Measurements from ENCODE around the gene MON1B. TPM values are rescaled to one million over a fixed set of nuclear protein-coding genes. Genes with fewer than 3 reads are reported as not detected.
A peak's percentile ranks its signal among the peaks of the same experiment; 100 is the strongest.

The MON1B gene
- polyA plus RNA-seq (2013) = 37.5 and 38.8 TPM in 2 replicates

DNA sequence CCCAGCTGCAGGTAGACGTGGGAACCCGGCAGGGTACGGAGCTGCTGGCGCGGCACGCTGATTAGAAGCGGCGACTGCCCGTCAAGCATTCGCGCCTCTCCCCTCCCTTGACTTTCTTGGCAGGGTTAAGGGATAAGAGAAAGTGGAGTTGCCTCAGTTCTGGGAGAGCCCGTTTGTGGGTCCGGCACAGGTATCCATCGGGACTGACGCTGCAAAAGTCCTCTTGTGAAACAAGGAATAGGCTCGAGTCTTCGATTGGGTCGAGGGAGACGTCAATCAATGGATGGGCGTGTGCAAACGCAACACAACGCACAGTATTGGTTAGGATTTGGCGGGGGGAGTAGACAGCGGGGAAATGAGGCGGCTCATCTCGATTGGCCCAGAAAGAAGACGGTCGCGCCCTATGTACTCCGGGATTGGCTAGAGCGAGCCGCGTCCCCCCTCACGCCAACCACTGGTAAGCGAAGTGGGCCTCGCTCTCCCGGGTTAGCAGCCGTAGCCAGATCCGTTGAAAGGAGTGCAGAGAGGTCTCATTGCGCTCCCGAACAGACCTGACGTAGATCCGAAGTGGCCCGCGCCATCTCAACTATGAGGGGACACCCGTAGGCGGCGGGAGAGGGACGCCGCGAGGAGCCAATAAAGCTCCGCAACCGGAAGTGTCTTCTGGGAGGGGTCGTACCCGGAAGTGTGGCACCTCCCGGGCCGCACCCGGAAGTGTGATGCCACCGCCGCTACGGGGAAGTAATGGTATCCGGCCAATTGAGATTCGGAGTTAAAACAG, at the start of gene MON1B:
Gene MON1B, plus strand, starts transcription at position 713 of the 781 bp plus-strand sequence. CDS start 296 bp downstream, outside the sequence.
- peak within 1 kb of the TSS; percentile 45 for H2AK5ac ChIP-seq (ENCODE audit: low read length)
- H3K18ac ChIP-seq (ENCODE audit: low read length) = peak within 1 kb of the TSS; percentile 64
- H2BK120ac ChIP-seq (ENCODE audit: insufficient read depth, low read length, poor library complexity) = peak within 1 kb of the TSS; percentile 78
- peak within 1 kb of the TSS; percentile 84 for H3K9ac ChIP-seq (ENCODE audit: low read length)
- H3K4me3 ChIP-seq (ENCODE audit: low read depth, low read length) = peak within 1 kb of the TSS; percentile 89
- no peak within 1 kb of the TSS for H2BK12ac ChIP-seq (ENCODE audit: low read length)
- peak within 1 kb of the TSS; percentile 80 for H2AFZ ChIP-seq (ENCODE audit: insufficient read depth, low read length, poor library complexity)
- H3K4ac ChIP-seq (ENCODE audit: low read depth, low read length) = peak within 1 kb of the TSS; percentile 57
- H4K91ac ChIP-seq (ENCODE audit: low read depth, low read length) = peak within 1 kb of the TSS; percentile 82
- H3K27me3 ChIP-seq (ENCODE audit: insufficient read depth, low read length) = no peaks in the 10 kb centered on the region
- H4K12ac ChIP-seq (ENCODE audit: low read depth, low read length) = peak within 1 kb of the TSS; percentile 85
- H3K9me3 ChIP-seq (ENCODE audit: insufficient read depth, low read depth, low read length) = peaks cover 1% of the 10 kb centered on the region
- peak; percentile 98 to 99 for DNase-seq
- H3K23ac ChIP-seq (ENCODE audit: low read length) = no peak within 1 kb of the TSS
- peaks cover 11% of the 10 kb centered on the region for H3K79me1 ChIP-seq (ENCODE audit: low read length)
- H3K36me3 ChIP-seq (ENCODE audit: control insufficient read depth in 1 of 2, insufficient read depth in 2 of 2, low read length in 2 of 2) = peaks cover 26% of the 10 kb centered on the region in 2 experiments
- H3K4me1 ChIP-seq (ENCODE audit: control insufficient read depth in 1 of 2, insufficient read depth in 2 of 2, low read length in 2 of 2) = peaks cover 0 to 3% of the 10 kb centered on the region in 2 experiments
- peak within 1 kb of the TSS; percentile 83 for H3K4me2 ChIP-seq (ENCODE audit: low read length)
- no CpG with 5 or more reads among the region's 63 CpGs for WGBS (ENCODE audit: extremely low coverage, insufficient coverage, insufficient read length)
- peak within 1 kb of the TSS; percentile 85 for H3K14ac ChIP-seq (ENCODE audit: low read length)
- peak within 1 kb of the TSS; percentile 97 for H3K27ac ChIP-seq (ENCODE audit: low read depth, low read length)
- H4K8ac ChIP-seq (ENCODE audit: low read depth, low read length) = peak within 1 kb of the TSS; percentile 90
- peaks cover 7% of the 10 kb centered on the region for H3K79me2 ChIP-seq (ENCODE audit: control insufficient read depth, insufficient read depth, low read length, poor library complexity)
- peak within 1 kb of the TSS; percentile 70 for H2BK5ac ChIP-seq (ENCODE audit: low read depth, low read length, poor library complexity)

DNA sequence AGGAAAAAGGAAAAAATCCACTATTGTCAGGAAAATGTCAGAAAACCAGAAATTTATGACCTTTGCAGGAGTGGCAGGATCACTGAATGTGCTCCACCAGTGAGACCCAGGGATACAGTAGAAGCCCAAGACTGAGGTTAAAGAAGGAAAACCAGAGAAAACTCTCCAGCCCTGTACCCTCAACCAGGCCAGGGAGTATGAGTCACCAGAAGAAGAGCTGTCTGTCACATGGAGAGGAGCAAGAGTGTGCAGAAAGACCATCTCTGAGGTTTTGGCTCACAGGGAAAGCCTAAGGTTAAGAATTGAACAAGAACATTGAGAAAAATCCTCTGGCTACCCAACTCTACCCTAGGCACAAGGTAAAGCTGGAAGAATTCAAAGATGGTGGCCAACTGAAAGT, 47.6 kb upstream of the MON1B start:
- no peak overlapping the region for H3K9ac ChIP-seq (ENCODE audit: low read length)
- no peak overlapping the region for H3K27ac ChIP-seq (ENCODE audit: low read depth, low read length)
- no peaks in the 10 kb centered on the region for H3K36me3 ChIP-seq (ENCODE audit: control insufficient read depth in 1 of 2, insufficient read depth in 2 of 2, low read length in 2 of 2)
- H3K23ac ChIP-seq (ENCODE audit: low read length) = no peak overlapping the region
- H3K9me3 ChIP-seq (ENCODE audit: insufficient read depth, low read depth, low read length) = no peaks in the 10 kb centered on the region
- H2AK5ac ChIP-seq (ENCODE audit: low read length) = no peak overlapping the region
- no peak overlapping the region for H3K4ac ChIP-seq (ENCODE audit: low read depth, low read length)
- H4K91ac ChIP-seq (ENCODE audit: low read depth, low read length) = no peak overlapping the region
- H3K4me1 ChIP-seq (ENCODE audit: control insufficient read depth in 1 of 2, insufficient read depth in 2 of 2, low read length in 2 of 2) = no peaks in the 10 kb centered on the region
- H3K4me3 ChIP-seq (ENCODE audit: low read depth, low read length) = no peak overlapping the region
- no peak for DNase-seq
- H3K79me1 ChIP-seq (ENCODE audit: low read length) = no peaks in the 10 kb centered on the region
- no peak overlapping the region for H4K12ac ChIP-seq (ENCODE audit: low read depth, low read length)
- H2AFZ ChIP-seq (ENCODE audit: insufficient read depth, low read length, poor library complexity) = no peak overlapping the region
- no peak overlapping the region for H2BK12ac ChIP-seq (ENCODE audit: low read length)
- no peaks in the 10 kb centered on the region for H3K27me3 ChIP-seq (ENCODE audit: insufficient read depth, low read length)
- no peak overlapping the region for H2BK5ac ChIP-seq (ENCODE audit: low read depth, low read length, poor library complexity)
- no peak overlapping the region for H2BK120ac ChIP-seq (ENCODE audit: insufficient read depth, low read length, poor library complexity)
- no peak overlapping the region for H3K18ac ChIP-seq (ENCODE audit: low read length)
- H3K14ac ChIP-seq (ENCODE audit: low read length) = no peak overlapping the region
- no peak overlapping the region for H3K4me2 ChIP-seq (ENCODE audit: low read length)
- no peak overlapping the region for H4K8ac ChIP-seq (ENCODE audit: low read depth, low read length)
- H3K79me2 ChIP-seq (ENCODE audit: control insufficient read depth, insufficient read depth, low read length, poor library complexity) = no peaks in the 10 kb centered on the region

DNA sequence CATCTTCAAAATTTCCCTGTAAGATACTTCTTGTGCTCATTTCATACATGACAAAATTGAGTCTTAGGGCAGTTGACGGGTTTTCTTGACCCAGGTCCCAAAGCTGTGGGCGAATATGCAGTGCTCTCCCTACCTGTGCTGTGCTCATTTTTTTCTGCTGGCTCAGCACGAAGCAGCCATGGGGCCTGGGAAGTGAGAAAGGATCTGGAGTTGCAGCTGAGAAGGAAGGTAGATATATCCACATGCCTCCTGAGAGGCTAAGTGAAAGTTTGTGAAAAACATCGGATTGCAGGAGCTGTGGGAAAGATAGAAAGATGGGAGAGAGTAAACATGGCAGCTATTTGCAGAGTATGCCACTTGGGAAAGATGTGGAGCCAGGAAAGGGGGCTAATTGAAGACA, 42.9 kb upstream of the MON1B start:
- no peak overlapping the region for H3K4ac ChIP-seq (ENCODE audit: low read depth, low read length)
- no peaks in the 10 kb centered on the region for H3K27me3 ChIP-seq (ENCODE audit: insufficient read depth, low read length)
- H3K18ac ChIP-seq (ENCODE audit: low read length) = no peak overlapping the region
- H3K79me2 ChIP-seq (ENCODE audit: control insufficient read depth, insufficient read depth, low read length, poor library complexity) = no peaks in the 10 kb centered on the region
- H3K27ac ChIP-seq (ENCODE audit: low read depth, low read length) = no peak overlapping the region
- no peak overlapping the region for H3K4me2 ChIP-seq (ENCODE audit: low read length)
- H4K91ac ChIP-seq (ENCODE audit: low read depth, low read length) = no peak overlapping the region
- WGBS (ENCODE audit: extremely low coverage, insufficient coverage, insufficient read length) = no CpG with 5 or more reads among the region's 4 CpGs
- no peak overlapping the region for H4K12ac ChIP-seq (ENCODE audit: low read depth, low read length)
- H3K4me1 ChIP-seq (ENCODE audit: control insufficient read depth in 1 of 2, insufficient read depth in 2 of 2, low read length in 2 of 2) = no peaks in the 10 kb centered on the region
- no peak overlapping the region for H2BK5ac ChIP-seq (ENCODE audit: low read depth, low read length, poor library complexity)
- H3K9ac ChIP-seq (ENCODE audit: low read length) = no peak overlapping the region
- no peak overlapping the region for H2BK120ac ChIP-seq (ENCODE audit: insufficient read depth, low read length, poor library complexity)
- no peak overlapping the region for H3K23ac ChIP-seq (ENCODE audit: low read length)
- no peak overlapping the region for H2BK12ac ChIP-seq (ENCODE audit: low read length)
- no peak overlapping the region for H2AFZ ChIP-seq (ENCODE audit: insufficient read depth, low read length, poor library complexity)
- H2AK5ac ChIP-seq (ENCODE audit: low read length) = no peak overlapping the region
- H4K8ac ChIP-seq (ENCODE audit: low read depth, low read length) = no peak overlapping the region
- no peak for DNase-seq
- H3K4me3 ChIP-seq (ENCODE audit: low read depth, low read length) = no peak overlapping the region
- no peaks in the 10 kb centered on the region for H3K79me1 ChIP-seq (ENCODE audit: low read length)
- H3K14ac ChIP-seq (ENCODE audit: low read length) = no peak overlapping the region
- no peaks in the 10 kb centered on the region for H3K9me3 ChIP-seq (ENCODE audit: insufficient read depth, low read depth, low read length)
- no peaks in the 10 kb centered on the region for H3K36me3 ChIP-seq (ENCODE audit: control insufficient read depth in 1 of 2, insufficient read depth in 2 of 2, low read length in 2 of 2)

DNA sequence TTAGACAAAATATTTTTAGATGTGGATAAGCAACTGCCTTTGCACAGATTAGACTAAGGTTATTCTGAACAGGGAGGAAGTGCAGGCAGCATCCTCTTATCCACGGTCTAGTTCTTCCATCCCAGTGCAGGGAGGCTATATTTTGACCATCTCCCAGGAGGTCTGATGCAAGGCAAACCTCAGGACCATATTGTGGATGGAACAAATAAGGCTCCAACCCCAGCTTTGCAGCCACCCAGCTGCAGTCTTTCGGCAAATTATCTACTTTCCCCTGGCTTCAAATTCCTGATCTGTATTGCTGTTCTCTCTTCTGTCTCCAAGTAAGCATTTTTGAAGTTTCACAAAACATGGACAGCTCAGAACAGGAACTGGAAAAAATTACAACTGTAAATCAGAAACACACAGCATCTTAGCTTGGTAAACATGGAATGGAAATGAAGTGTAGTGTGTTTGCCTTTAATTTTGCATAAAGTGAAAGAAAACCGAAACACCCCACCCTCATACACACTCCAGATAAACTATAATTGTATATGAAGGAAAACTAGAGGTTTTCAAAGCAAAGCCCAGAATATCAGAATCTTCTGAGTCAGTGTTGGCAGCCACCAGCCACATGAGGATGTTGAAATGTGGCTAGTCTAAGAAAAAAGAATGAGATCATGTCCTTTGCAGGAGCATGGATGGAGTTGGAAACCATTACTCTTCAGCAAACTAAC, 33.5 kb upstream of the MON1B start:
- no peak for DNase-seq
- WGBS (ENCODE audit: extremely low coverage, insufficient coverage, insufficient read length) = no CpG with 5 or more reads among the region's 3 CpGs
- Histone ChIP-seq H3K9ac (ENCODE audit: low read length) (peak overlapping the region; percentile 22), H3K79me2 (ENCODE audit: control insufficient read depth, insufficient read depth, low read length, poor library complexity) (no peaks in the 10 kb centered on the region), H4K91ac (ENCODE audit: low read depth, low read length) (no peak overlapping the region), H3K27me3 (ENCODE audit: insufficient read depth, low read length) (no peaks in the 10 kb centered on the region), H3K4ac (ENCODE audit: low read depth, low read length) (no peak overlapping the region), H3K9me3 (ENCODE audit: insufficient read depth, low read depth, low read length) (no peaks in the 10 kb centered on the region), H3K36me3 (ENCODE audit: control insufficient read depth in 1 of 2, insufficient read depth in 2 of 2, low read length in 2 of 2) (no peaks in the 10 kb centered on the region), H2BK12ac (ENCODE audit: low read length) (no peak overlapping the region), H2AFZ (ENCODE audit: insufficient read depth, low read length, poor library complexity) (no peak overlapping the region), H3K18ac (ENCODE audit: low read length) (no peak overlapping the region), H2BK5ac (ENCODE audit: low read depth, low read length, poor library complexity) (no peak overlapping the region), H3K4me3 (ENCODE audit: low read depth, low read length) (no peak overlapping the region), H3K23ac (ENCODE audit: low read length) (no peak overlapping the region), H3K14ac (ENCODE audit: low read length) (no peak overlapping the region), H3K4me1 (ENCODE audit: control insufficient read depth in 1 of 2, insufficient read depth in 2 of 2, low read length in 2 of 2) (no peaks in the 10 kb centered on the region), H3K27ac (ENCODE audit: low read depth, low read length) (no peak overlapping the region), H2AK5ac (ENCODE audit: low read length) (no peak overlapping the region), H4K12ac (ENCODE audit: low read depth, low read length) (no peak overlapping the region), H2BK120ac (ENCODE audit: insufficient read depth, low read length, poor library complexity) (no peak overlapping the region), H3K4me2 (ENCODE audit: low read length) (no peak overlapping the region), H3K79me1 (ENCODE audit: low read length) (no peaks in the 10 kb centered on the region), H4K8ac (ENCODE audit: low read depth, low read length) (no peak overlapping the region)
